K562 (cell line): ENCODE data around the gene MATK. TPM values are rescaled to one million over a fixed set of nuclear protein-coding genes. Genes with fewer than 3 reads are reported as not detected.

Experiments used
- ATAC-seq: fragments of 200-7000 bp; cut with Tn5 transposase; 3 replicates; pipeline ENCODE4 v1.9.1; 2020; ENCODE audit warnings: moderate library complexity
- BruUV-seq: library from RNA; stranded (reverse); fragments of 400-500 nt; replicated peaks from 2 replicates; lab custom pipeline; 2021; lab: Mats Ljungman, UMichigan
- CTCF ChIA-PET: fragments of 300-600 bp; formaldehyde crosslinking; extraction: SDS; loops from one replicate; lab custom pipeline; 2021; ENCODE audit warnings: low intra/inter-chr PET ratio; lab: Yijun Ruan, JAX
- POLR2A ChIA-PET: fragments of 300-600, 350-650 bp; sonication (Branson Sonifier 250); formaldehyde crosslinking; extraction: SDS; loops from one replicate; lab custom pipeline; 2021; ENCODE audit warnings: antibody characterized with exemption, inconsistent platforms; lab: Yijun Ruan, JAX
- DNase-seq, 4 experiments: peaks; one replicate each; pipeline versions ENCODE4 v3.0.0 to v3.0.0-alpha.2; 2011 to 2018; ENCODE audit warnings: low spot score in 3 of 4, mixed read lengths in 3 of 4; ENCODE audit errors: extremely low read depth in 1 of 4
- FAIRE-seq: peaks from 2 replicates; lab custom pipeline; 2011; peaks lifted over from hg19 to GRCh38; lab: Jason Lieb, UNC
- H2AFZ ChIP-seq: 2 replicates; pipeline ENCODE4 v1.6.0; 2011; ENCODE audit warnings: low read depth, low read length, control low read depth, inconsistent platforms
- H3K27ac ChIP-seq: fragments of 200-600 bp; 3 replicates; pipeline ENCODE4 v1.8.0; 2011; ENCODE audit warnings: low read depth, mild to moderate bottlenecking, control low read depth, inconsistent platforms, low read length, moderate library complexity, mixed read lengths; ENCODE audit errors: extremely low read depth
- H3K27me3 ChIP-seq, 2 experiments: fragments of 300-600 bp in 1 of 2; 2 replicates in 1 of 2; 3 replicates in 1 of 2; pipeline versions ENCODE4 v1.6.0 to v1.8.0; 2011; ENCODE audit warnings: inconsistent platforms in 2 of 2, low read length in 2 of 2, mild to moderate bottlenecking in 1 of 2, mixed read lengths in 1 of 2, moderate library complexity in 1 of 2; ENCODE audit not compliant: control insufficient read depth in 2 of 2, insufficient read depth in 2 of 2
- H3K36me3 ChIP-seq: fragments of 300-600 bp; 3 replicates; pipeline ENCODE4 v1.8.0; 2011; ENCODE audit warnings: mild to moderate bottlenecking, low read length, inconsistent platforms; ENCODE audit not compliant: control insufficient read depth, insufficient read depth
- H3K4me1 ChIP-seq, 2 experiments: fragments of 200-600 bp in 1 of 2; replicated peaks in 1 of 2; 2 replicates in 1 of 2; 3 replicates in 1 of 2; pipeline versions ENCODE4 v1.5.1 to v1.8.0; 2011; ENCODE audit warnings: inconsistent platforms in 2 of 2, low read length in 2 of 2, mild to moderate bottlenecking in 1 of 2, mixed read lengths in 1 of 2, moderate library complexity in 1 of 2; ENCODE audit not compliant: control insufficient read depth in 2 of 2, insufficient read depth in 2 of 2
- H3K4me2 ChIP-seq: 2 replicates; pipeline ENCODE4 v1.6.1; 2011; ENCODE audit warnings: low read length, control low read depth, inconsistent platforms, mixed read lengths; ENCODE audit not compliant: insufficient read depth
- H3K4me3 ChIP-seq: fragments of 200-600 bp; sonication (generic), shearing (Covaris generic); 2 replicates; pipeline ENCODE4 v1.5.1; 2016; ENCODE audit warnings: control low read depth, inconsistent platforms
- H3K79me2 ChIP-seq: fragments of 200-600 bp; 3 replicates; pipeline ENCODE4 v1.8.0; 2011; ENCODE audit warnings: low read length, inconsistent platforms; ENCODE audit not compliant: control insufficient read depth, insufficient read depth
- H3K9ac ChIP-seq, 2 experiments: 2 replicates each; pipeline versions ENCODE4 v1.6.0 to v1.6.1; 2011; ENCODE audit warnings: low read depth in 2 of 2, low read length in 2 of 2, control low read depth in 1 of 2, inconsistent platforms in 1 of 2, mild to moderate bottlenecking in 1 of 2, mixed read lengths in 1 of 2; ENCODE audit not compliant: insufficient read depth in 1 of 2
- H3K9me1 ChIP-seq: one replicate; pipeline ENCODE4 v1.6.0; 2011; ENCODE audit warnings: inconsistent platforms, mild to moderate bottlenecking, low read length, moderate library complexity; ENCODE audit not compliant: control insufficient read depth, insufficient read depth
- H3K9me3 ChIP-seq: replicated peaks from 2 replicates; pipeline ENCODE4 v1.5.1; 2011; ENCODE audit warnings: low read depth, low read length, inconsistent platforms; ENCODE audit not compliant: control insufficient read depth, insufficient read depth
- H4K20me1 ChIP-seq: replicated peaks from 2 replicates; pipeline ENCODE4 v1.6.1; 2011; ENCODE audit warnings: low read length, inconsistent platforms, mixed read lengths; ENCODE audit not compliant: control insufficient read depth, insufficient read depth
- PCBP1 ChIP-seq: fragments of 200-400 bp; formaldehyde crosslinking; IDR thresholded peaks from 2 replicates; pipeline ENCODE4 v1.6.1; 2018; ENCODE audit warnings: mild to moderate bottlenecking, low read depth, low read length; ENCODE audit not compliant: poor library complexity, severe bottlenecking
- POLR2A ChIP-seq: fragments of 450-650 bp; conservative IDR thresholded peaks from 2 replicates; pipeline ENCODE4 v1.6.1; 2016
- PTBP1 ChIP-seq: fragments of 200-400 bp; formaldehyde crosslinking; IDR thresholded peaks from 2 replicates; pipeline ENCODE4 v1.6.1; 2017; ENCODE audit warnings: low read depth, low read length
- ZBTB33 ChIP-seq: sonication (generic); formaldehyde crosslinking; IDR thresholded peaks from 2 replicates; pipeline ENCODE4 v1.8.1; 2023; ENCODE audit warnings: mild to moderate bottlenecking, missing genetic modification reagents
- WGBS: fragments of 100-300 bp; shearing (Covaris generic); methylation state at CpG from one replicate; pipeline ENCODE4 v1.1.6; 2016; ENCODE audit warnings: low coverage, mixed read lengths; ENCODE audit not compliant: insufficient coverage; ENCODE audit errors: missing lambda C conversion rate; 5-methylcytosine and 5-hydroxymethylcytosine counted together
- in situ Hi-C: fragments of 300-500 bp; cut with MboI; formaldehyde crosslinking; loops from 4 replicates; pipeline ENCODE4 v1.15.0; 2018; ENCODE audit warnings: inconsistent platforms, mixed read lengths
- intact Hi-C: fragments of 100-400 bp; cut with micrococcal nuclease; formaldehyde crosslinking; loops from 2 replicates; pipeline ENCODE4 v1.14.2; 2022
- polyA plus RNA-seq, 8 experiments: library from polyadenylated mRNA; depleted of rRNA in 4 of 8; stranded (reverse) in 5 of 8; unstranded in 3 of 8; fragments of >200 nt; fragmentation: Nextera tagmentation in 2 of 8; fragmentation: Illumina TruSeq in 1 of 8; extraction: Ambion mirVana in 2 of 8; extraction: Trizol in 1 of 8; gene quantifications; 2 replicates each; pipeline versions ENCODE4 v1.2.1 to v1.2.3, GENCODE V29; 2011 to 2014; ENCODE audit warnings: inconsistent platforms in 1 of 8, missing spikeins in 1 of 8
- total RNA-seq, 7 experiments: library from RNA; depleted of rRNA in 6 of 7; stranded (reverse); fragments of >200 nt in 6 of 7; fragmentation: Illumina TruSeq in 2 of 7; extraction: Trizol in 2 of 7; gene quantifications; 2 replicates each; pipeline versions ENCODE4 v1.2.1 to v1.2.3, GENCODE V29; 2011 to 2021; ENCODE audit warnings: low replicate concordance in 1 of 7

MATK gene
- total and polyA plus RNA-seq, 9 of the 15 experiments (the other 6 are each of a cell fraction or from before 2014, with no cell fraction given) = 0.08 to 41.5 (median 21.4) TPM

- ChIA-PET CTCF (no interaction called here), POLR2A (interaction anchor here (0.6 to 1.0 kb wide), 2 partner anchors 12 to 52 kb away, joined by 3 to 5 read pairs; partner anchors contain the start of gene MRPL54)
- BruUV-seq = no TSS peak
Observed at GRCh38 chr19:3751236-3751635, 34.9 kb downstream of the MATK start.

More at GRCh38 chr19:3751236-3751635, 34.9 kb downstream of the MATK start:
- Histone ChIP-seq H3K27ac (no peak overlapping the region), H4K20me1 (no peaks in the 10 kb centered on the region), H3K4me3 (no peak overlapping the region), H3K36me3 (peaks cover 14% of the 10 kb centered on the region; the same call in 1 of the 3 replicates), H3K9me1 (no peaks in the 10 kb centered on the region), H3K79me2 (no peaks in the 10 kb centered on the region), H3K4me2 (no peak overlapping the region), H3K9ac (no peak overlapping the region), H3K27me3 (no peaks in the 10 kb centered on the region), H3K4me1 (peaks cover 0 to 23% of the 10 kb centered on the region in 2 experiments; a peak in 2 of 5 replicates), H2AFZ (no peak overlapping the region), H3K9me3 (no peaks in the 10 kb centered on the region)
- no peak for FAIRE-seq
- in situ Hi-C loops (no loop called here), intact Hi-C loops (no loop called here)
- no peak for DNase-seq
- peak; percentile 23; the same call in 1 of the 2 replicates for TF ChIP-seq ZBTB33 (CRISPR knock-in tag)
- no peak for TF ChIP-seq POLR2A
- TF ChIP-seq PTBP1 = no peak
- TF ChIP-seq PCBP1 = peak; percentile 76
- WGBS = 96% methylated on average over 10 of the region's 30 CpGs
- no peak for ATAC-seq
